Lung (tissue), 12 donors: ENCODE data around the gene PSMD13. TPM values are rescaled to one million over a fixed set of nuclear protein-coding genes. Genes with fewer than 3 reads are reported as not detected.

Experiments used
- ATAC-seq: fragments of 200-7000 bp; cut with Tn5 transposase; one replicate; pipeline ENCODE4 v1.9.1; 2020; ENCODE audit warnings: moderate number of reproducible peaks; ENCODE audit not compliant: insufficient read depth, low FRiP score
- DNase-seq, 3 donors: peaks; one replicate each; pipeline ENCODE4 v3.0.0-alpha.2; 2013 to 2017
- H3K27ac ChIP-seq, 2 donors: one replicate each; pipeline ENCODE4 v1.5.1; 2013; ENCODE audit warnings: mild to moderate bottlenecking in 2 of 2, moderate library complexity in 2 of 2, control low read depth in 1 of 2, inconsistent platforms in 1 of 2, low read depth in 1 of 2, low read length in 1 of 2
- H3K27me3 ChIP-seq, 3 donors: one replicate each; pipeline ENCODE4 v1.5.1; 2013; ENCODE audit warnings: low read length in 2 of 3; ENCODE audit not compliant: control insufficient read depth in 3 of 3, insufficient read depth in 3 of 3
- H3K36me3 ChIP-seq, 4 donors: one replicate each; pipeline ENCODE4 v1.5.1; 2013; ENCODE audit warnings: low read length in 4 of 4, mild to moderate bottlenecking in 1 of 4, moderate library complexity in 1 of 4; ENCODE audit not compliant: control insufficient read depth in 4 of 4, insufficient read depth in 4 of 4
- H3K4me1 ChIP-seq, 5 donors: one replicate each; pipeline ENCODE4 v1.5.1; 2013; ENCODE audit warnings: low read length in 5 of 5, mild to moderate bottlenecking in 2 of 5, moderate library complexity in 1 of 5; ENCODE audit not compliant: control insufficient read depth in 5 of 5, insufficient read depth in 5 of 5
- H3K4me3 ChIP-seq: one replicate; pipeline ENCODE4 v1.5.1; 2013; ENCODE audit warnings: mild to moderate bottlenecking, control low read depth, moderate library complexity
- H3K9ac ChIP-seq, 2 donors: one replicate each; pipeline ENCODE4 v1.5.1; 2013; ENCODE audit warnings: low read length in 2 of 2, control low read depth in 1 of 2; ENCODE audit not compliant: insufficient read depth in 1 of 2
- H3K9me3 ChIP-seq, 4 donors: one replicate each; pipeline ENCODE4 v1.5.1; 2013; ENCODE audit warnings: low read length in 3 of 4, mild to moderate bottlenecking in 1 of 4, moderate library complexity in 1 of 4; ENCODE audit not compliant: control insufficient read depth in 4 of 4, insufficient read depth in 3 of 4
- WGBS, 2 donors: extraction: QIAGEN DNeasy Blood & Tissue Kit; methylation state at CpG; one replicate each; pipeline ENCODE4 v1.1.7; 2013; 5-methylcytosine and 5-hydroxymethylcytosine counted together
- polyA plus RNA-seq, 2 donors: library from polyadenylated mRNA; stranded (reverse); fragments of 200-250 nt; gene quantifications; one replicate each; pipeline ENCODE4 v1.2.1, GENCODE V29; 2013
- total RNA-seq, 2 donors: library from RNA; depleted of rRNA in 1 of 2; stranded (reverse); fragments of >200 nt in 1 of 2; gene quantifications; one replicate each; pipeline ENCODE4 v1.2.1, GENCODE V29; 2014 to 2021
- TF ChIP-seq, protein P1 (sequence below): IDR thresholded peaks from 2 replicates; pipeline ENCODE4 v1.5.1; 2012; ENCODE audit warnings: mild to moderate bottlenecking; ENCODE audit errors: control extremely low read depth, extremely low read depth
- donor health status: control.
- donor health status: control.
- donor health status: Bipolar disorder and iron deficiency.
- donor health status: healthy.
- donor health status: DM: yes; HTN: yes; CAD: no.

Gene PSMD13
- total and polyA plus RNA-seq, 4 donors = 75.2 to 184 (median 145) TPM

DNA sequence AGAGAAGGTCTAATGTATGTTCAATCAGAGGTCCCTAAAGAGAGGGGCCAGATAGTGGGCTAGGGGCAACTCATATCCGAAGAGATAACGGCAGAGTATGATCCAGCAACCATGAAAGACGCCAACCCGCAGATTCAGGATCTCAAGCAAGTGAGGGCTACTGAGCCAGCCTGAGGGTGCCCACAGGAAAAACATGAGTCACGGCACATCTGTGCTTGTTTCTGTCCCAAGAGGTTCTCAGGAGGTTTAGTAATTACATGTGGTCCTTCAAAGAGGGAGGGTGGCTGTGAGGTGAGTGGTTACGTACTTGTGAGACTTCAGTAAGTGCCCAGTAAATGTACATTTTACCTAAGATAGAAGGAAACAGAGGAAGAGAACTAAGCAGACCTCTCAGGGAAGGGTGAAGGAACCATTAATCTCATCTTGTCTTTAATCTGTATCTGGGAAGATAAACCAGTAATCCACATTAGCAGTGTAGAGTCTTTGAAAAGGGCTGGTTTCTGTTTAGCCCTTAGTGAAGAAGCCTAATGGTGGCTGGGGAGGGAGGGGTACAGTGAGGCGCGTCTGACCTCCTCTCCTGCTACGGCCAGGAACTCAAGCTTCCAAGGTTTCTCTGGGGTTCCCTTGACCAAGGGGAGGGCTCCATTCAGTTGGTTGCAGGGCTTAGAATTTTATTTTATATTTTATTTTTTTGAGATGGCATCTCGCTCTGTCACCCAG lies 10.9 kb upstream of the PSMD13 start:
- Histone ChIP-seq H3K4me1 (peaks cover 0 to 4% (median 0%) of the 10 kb centered on the region in 5 donors), H3K27me3 (no peaks in the 10 kb centered on the region), H3K4me3 (no peak overlapping the region), H3K9ac (no peak overlapping the region), H3K36me3 (peaks cover 0 to 20% (median 10%) of the 10 kb centered on the region in 4 donors), H3K27ac (peak overlapping the region in 1 of 2 donors; percentile 74), H3K9me3 (no peaks in the 10 kb centered on the region)
- DNase-seq = no peak
- ATAC-seq = peak; percentile 51
- WGBS, 2 donors = 79 to 95% methylated on average over 10 of the region's 10 CpGs
- TF ChIP-seq, protein P1, sequence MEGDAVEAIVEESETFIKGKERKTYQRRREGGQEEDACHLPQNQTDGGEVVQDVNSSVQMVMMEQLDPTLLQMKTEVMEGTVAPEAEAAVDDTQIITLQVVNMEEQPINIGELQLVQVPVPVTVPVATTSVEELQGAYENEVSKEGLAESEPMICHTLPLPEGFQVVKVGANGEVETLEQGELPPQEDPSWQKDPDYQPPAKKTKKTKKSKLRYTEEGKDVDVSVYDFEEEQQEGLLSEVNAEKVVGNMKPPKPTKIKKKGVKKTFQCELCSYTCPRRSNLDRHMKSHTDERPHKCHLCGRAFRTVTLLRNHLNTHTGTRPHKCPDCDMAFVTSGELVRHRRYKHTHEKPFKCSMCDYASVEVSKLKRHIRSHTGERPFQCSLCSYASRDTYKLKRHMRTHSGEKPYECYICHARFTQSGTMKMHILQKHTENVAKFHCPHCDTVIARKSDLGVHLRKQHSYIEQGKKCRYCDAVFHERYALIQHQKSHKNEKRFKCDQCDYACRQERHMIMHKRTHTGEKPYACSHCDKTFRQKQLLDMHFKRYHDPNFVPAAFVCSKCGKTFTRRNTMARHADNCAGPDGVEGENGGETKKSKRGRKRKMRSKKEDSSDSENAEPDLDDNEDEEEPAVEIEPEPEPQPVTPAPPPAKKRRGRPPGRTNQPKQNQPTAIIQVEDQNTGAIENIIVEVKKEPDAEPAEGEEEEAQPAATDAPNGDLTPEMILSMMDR = no peak

DNA sequence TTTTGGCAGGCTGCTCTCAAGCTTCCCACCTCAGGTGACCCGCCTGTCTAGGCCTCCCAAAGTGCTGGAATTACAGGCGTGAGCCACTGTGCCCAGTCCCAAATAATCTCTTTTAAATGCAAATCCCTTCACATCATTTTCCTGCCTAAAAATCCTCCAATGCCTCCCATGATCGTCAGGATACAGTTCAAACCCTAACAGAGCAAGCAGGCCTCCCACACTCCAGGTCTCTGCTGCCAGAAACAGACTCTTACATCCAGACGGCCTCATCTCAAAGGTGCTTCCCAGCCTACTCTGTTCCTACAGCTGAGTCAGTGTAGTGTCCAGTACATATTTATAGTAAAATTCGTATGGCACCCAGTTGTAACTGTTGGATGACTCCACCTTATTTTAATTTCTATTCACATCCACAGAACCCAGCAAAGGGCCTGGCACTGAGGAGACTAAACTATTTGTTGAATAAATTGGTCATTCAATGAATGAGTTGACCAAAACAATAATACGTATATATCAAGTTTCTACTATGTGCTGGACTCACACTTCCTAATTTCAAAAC lies 8.9 kb upstream of the PSMD13 start:
- Histone ChIP-seq H3K9ac (no peak overlapping the region), H3K9me3 (no peaks in the 10 kb centered on the region), H3K4me3 (no peak overlapping the region), H3K27ac (no peak overlapping the region), H3K4me1 (peaks cover 0 to 4% (median 0%) of the 10 kb centered on the region in 5 donors), H3K36me3 (peaks cover 2 to 20% (median 7%) of the 10 kb centered on the region in 4 donors), H3K27me3 (no peaks in the 10 kb centered on the region)
- TF ChIP-seq, protein P1 = no peak
- DNase-seq (no peak), ATAC-seq (no peak)
- 91 to 95% methylated on average over 6 of the region's 6 CpGs for WGBS, 2 donors

DNA sequence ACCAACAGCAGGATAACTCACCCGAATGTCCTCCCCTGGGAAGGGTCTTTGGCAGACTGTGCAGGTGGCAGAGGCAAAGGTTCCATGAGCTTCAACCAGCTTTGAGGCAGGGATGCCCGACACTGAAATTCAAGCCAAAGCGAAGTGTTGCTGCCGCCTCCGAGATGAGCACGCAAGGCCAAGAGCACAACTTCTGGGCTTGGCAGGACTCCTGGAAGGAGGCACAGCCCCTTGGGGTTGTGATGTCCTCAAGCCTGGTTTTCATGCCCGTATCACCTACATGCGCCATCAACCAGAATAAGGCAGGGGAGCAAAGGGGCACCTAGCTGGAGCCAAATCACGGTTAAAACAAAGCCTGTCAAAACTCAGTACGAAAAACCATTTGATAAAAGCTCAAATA lies 6.3 kb upstream of the PSMD13 start:
- Histone ChIP-seq H3K36me3 (peaks cover 0 to 16% (median 1%) of the 10 kb centered on the region in 4 donors), H3K27me3 (no peaks in the 10 kb centered on the region), H3K4me1 (peaks cover 3 to 5% (median 4%) of the 10 kb centered on the region in 5 donors), H3K9ac (no peak overlapping the region), H3K4me3 (no peak overlapping the region), H3K27ac (no peak overlapping the region), H3K9me3 (no peaks in the 10 kb centered on the region)
- ATAC-seq = no peak
- WGBS, 2 donors = 97 to 98% methylated on average over 10 of the region's 10 CpGs
- no peak for DNase-seq
- TF ChIP-seq, protein P1 = no peak
